Effector memory CD8-positive, alpha-beta T cell (primary cell): ENCODE data around the gene EIF4G3.
A peak's percentile ranks its signal among the peaks of the same experiment; 100 is the strongest.
"Not testable (repeated sequence)": the region's sequence is repeated elsewhere in the genome, so short reads cannot be mapped to it uniquely, and the experiment has no call there.

ENCODE experiments used
- ATAC-seq: fragments of 150-1000 bp; cut with Tn5 transposase; replicated peaks from 2 replicates; pipeline ENCODE4 v1.10.0; 2021; ENCODE audit warnings: mild to moderate bottlenecking, moderate library complexity
- DNase-seq, 3 experiments: peaks; one replicate each; pipeline ENCODE4 v3.0.0; 2021
- H3K27ac Mint-ChIP-seq, 2 donors: one replicate each; pipeline ENCODE4 v1.8.0; 2022; ENCODE audit warnings: mild to moderate bottlenecking in 2 of 2, mixed read lengths in 2 of 2, moderate library complexity in 2 of 2
- H3K27me3 Mint-ChIP-seq, 2 donors: one replicate each; pipeline ENCODE4 v1.8.0; 2022; ENCODE audit warnings: mixed read lengths in 2 of 2
- H3K36me3 Mint-ChIP-seq: one replicate; pipeline ENCODE4 v1.8.0; 2022; ENCODE audit warnings: mild to moderate bottlenecking, moderate library complexity, mixed read lengths; ENCODE audit not compliant: insufficient read depth
- H3K4me1 Mint-ChIP-seq, 2 donors: one replicate each; pipeline ENCODE4 v1.8.0; 2022; ENCODE audit warnings: low read depth in 2 of 2, mixed read lengths in 2 of 2
- H3K4me3 Mint-ChIP-seq, 2 donors: one replicate each; pipeline ENCODE4 v1.8.0; 2022; ENCODE audit warnings: mild to moderate bottlenecking in 2 of 2, mixed read lengths in 2 of 2, moderate library complexity in 2 of 2
- H3K9me3 Mint-ChIP-seq, 2 donors: one replicate each; pipeline ENCODE4 v1.8.0; 2022; ENCODE audit warnings: mixed read lengths in 2 of 2

Gene EIF4G3

DNA sequence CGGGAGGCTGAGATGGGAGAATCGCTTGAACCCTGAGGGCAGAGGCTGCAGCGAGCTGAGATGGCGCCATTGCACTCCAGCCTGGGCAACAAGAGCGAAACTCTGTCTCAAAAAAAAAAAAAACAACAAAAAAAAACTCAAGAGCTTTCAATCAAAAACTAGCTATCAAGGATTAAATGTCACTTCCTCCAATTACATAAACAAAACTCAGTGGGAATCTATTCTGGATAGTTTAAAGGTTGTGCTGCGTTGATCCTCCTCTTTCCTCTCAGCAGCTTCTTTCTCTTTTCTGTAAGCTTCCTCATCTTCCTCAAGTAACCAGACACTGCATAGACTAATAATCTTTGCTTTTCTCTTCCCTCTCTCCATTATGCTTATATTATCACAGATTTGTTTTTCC lies 20.7 kb downstream of the EIF4G3 start:
- H3K4me3 Mint-ChIP-seq: no peak overlapping the region
- no peaks in the 10 kb centered on the region for H3K9me3 Mint-ChIP-seq
- no peak for ATAC-seq
- H3K27me3 Mint-ChIP-seq: no peaks in the 10 kb centered on the region
- peaks cover 15 to 34% of the 10 kb centered on the region in 2 donors for H3K4me1 Mint-ChIP-seq
- DNase-seq: no peak
- H3K27ac Mint-ChIP-seq: peak overlapping the region in 1 of 2 donors; percentile 69
- peaks cover 23% of the 10 kb centered on the region for H3K36me3 Mint-ChIP-seq

DNA sequence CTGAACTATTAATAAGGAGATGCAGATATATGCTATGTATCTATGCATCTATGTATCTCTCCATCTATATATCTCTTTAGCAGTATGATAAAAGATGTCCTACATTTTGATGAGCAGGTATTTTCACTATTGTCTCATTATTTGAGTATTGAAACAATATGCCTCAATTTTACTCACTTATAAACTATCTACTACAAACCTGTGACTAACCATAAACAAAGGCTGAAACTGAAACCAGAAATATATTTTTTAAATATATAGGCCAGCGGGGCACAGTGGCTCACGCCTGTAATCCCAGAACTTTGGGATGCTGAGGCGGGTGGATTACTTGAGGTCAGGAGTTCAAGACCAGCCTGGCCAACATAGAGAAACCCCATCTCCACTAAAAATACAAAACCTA lies 22.0 kb downstream of the EIF4G3 start:
- Mint-ChIP-seq H3K27ac (peak overlapping the region in 1 of 2 donors; percentile 42), H3K9me3 (no peaks in the 10 kb centered on the region), H3K4me1 (peaks cover 14 to 27% of the 10 kb centered on the region in 2 donors), H3K4me3 (no peak overlapping the region), H3K36me3 (peaks cover 27% of the 10 kb centered on the region), H3K27me3 (no peaks in the 10 kb centered on the region)
- DNase-seq (no peak), ATAC-seq (no peak)

DNA sequence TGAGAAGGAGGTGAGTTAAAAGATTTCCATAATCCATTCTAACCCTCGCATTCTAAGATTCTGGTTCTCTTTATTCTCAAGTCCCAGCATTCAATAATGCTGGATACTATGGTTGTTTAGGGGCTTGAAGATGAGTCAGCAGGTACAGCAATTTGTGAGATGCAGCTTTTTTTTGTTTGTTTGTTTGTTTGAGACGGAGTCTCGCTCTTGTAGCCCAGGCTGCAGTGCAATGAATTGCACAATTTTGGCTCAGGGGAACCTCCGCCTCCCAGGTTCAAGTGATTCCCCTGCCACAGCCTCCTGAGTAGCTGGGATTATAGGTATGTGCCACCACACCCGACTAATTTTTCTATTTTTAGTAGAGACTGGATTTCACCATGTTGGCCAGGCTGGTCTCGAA lies 23.3 kb downstream of the EIF4G3 start:
- DNase-seq (no peak), ATAC-seq (no peak)
- peaks cover 27% of the 10 kb centered on the region for H3K36me3 Mint-ChIP-seq

DNA sequence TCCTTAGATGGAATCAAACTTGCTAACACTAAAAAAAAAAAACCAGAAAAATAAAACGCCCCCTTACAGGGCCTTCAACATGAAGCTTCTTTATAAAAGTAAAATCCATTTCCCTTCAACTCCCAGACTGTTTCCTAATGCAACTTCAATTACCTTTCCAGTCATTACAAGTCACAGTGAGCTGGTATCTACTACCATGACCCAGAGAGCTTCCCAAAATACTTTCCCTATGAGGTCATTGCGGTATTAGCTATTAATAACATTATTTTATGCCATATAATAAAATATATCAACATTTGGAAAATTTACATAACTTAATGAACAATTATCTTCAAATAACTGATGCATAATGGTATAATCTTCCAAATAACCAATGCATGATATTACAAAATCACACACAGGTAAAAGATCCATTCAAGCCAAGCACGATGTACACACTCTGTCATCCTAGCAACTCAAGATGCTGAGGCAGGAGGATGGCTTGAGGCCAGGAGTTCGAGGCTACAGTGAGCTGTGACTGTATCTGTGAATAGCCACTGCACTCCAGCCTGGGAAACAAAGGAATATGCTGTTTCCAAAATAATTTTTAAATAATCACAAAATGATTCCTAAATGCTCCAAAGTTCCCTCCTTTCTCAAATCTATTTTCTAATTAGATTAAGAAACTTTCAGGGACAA lies 24.1 kb downstream of the EIF4G3 start:
- Mint-ChIP-seq H3K4me3 (no peak overlapping the region), H3K27me3 (no peaks in the 10 kb centered on the region), H3K36me3 (peaks cover 31% of the 10 kb centered on the region), H3K27ac (peak overlapping the region in 1 of 2 donors; percentile 42), H3K4me1 (peaks cover 11 to 18% of the 10 kb centered on the region in 2 donors), H3K9me3 (no peaks in the 10 kb centered on the region)
- ATAC-seq (no peak), DNase-seq (no peak)

More for the DNA sequence above, 23.3 kb downstream of the EIF4G3 start:
- H3K27me3 Mint-ChIP-seq: no peaks in the 10 kb centered on the region
- peaks cover 13 to 25% of the 10 kb centered on the region in 2 donors for H3K4me1 Mint-ChIP-seq
- H3K4me3 Mint-ChIP-seq: no peak overlapping the region
- H3K9me3 Mint-ChIP-seq: no peaks in the 10 kb centered on the region
- peak overlapping the region in 1 of 2 donors; percentile 42 for H3K27ac Mint-ChIP-seq

DNA sequence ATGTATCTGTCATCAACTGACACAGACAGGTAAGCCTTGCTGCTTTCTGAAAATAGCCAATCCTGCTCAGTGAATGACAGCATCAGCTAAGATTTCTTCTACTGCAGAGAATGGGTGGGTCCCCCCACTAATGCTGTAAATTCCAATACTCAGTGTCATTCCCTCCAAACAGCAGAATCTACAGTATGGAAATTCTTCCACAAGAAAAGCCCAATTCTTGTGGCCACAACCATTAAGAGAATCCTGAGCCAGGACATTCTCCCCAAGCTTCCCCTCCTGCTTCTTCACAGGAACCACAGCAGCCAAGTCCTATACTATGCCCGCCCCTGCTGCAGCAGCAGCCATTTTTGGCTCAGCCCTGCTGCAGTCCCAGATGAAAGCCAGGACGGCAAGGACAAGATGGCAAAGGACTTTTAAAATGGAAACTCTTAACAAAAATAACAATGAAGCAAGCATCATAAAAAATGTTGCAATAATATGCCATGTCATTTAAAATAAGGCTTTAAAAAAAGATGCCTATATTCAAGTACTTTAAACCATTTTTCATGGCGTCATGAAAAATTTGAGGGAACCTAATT lies 26.8 kb downstream of the EIF4G3 start:
- Mint-ChIP-seq H3K27me3 (no peaks in the 10 kb centered on the region), H3K27ac (peak overlapping the region in 1 of 2 donors; percentile 62), H3K36me3 (peaks cover 22% of the 10 kb centered on the region), H3K4me3 (no peak overlapping the region), H3K9me3 (no peaks in the 10 kb centered on the region), H3K4me1 (peaks cover 3 to 5% of the 10 kb centered on the region in 2 donors)
- no peak for DNase-seq
- no peak for ATAC-seq

DNA sequence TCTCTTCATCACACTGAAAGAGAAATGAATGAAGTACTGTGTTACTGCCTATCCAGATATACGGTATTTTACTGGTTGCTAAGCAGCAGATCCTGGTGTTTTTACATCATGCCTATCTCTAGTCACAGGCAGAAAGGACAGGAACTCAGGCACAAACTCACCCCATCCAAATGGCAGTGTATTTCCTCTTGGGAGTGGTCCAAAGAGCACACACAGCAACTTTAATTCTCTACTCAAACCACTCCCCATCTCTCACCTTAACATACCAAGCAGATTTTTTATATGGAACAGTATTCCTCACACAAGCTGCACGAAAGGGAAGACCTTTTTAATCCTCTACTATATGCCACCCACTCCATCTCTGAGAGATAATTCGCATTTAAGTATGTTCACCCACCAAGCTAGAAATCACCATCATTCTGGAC lies 27.3 kb downstream of the EIF4G3 start:
- DNase-seq (no peak), ATAC-seq (no peak)
- Mint-ChIP-seq H3K4me3 (no peak overlapping the region), H3K36me3 (peaks cover 21% of the 10 kb centered on the region), H3K9me3 (no peaks in the 10 kb centered on the region), H3K27ac (peak overlapping the region in 1 of 2 donors; percentile 62), H3K27me3 (no peaks in the 10 kb centered on the region), H3K4me1 (peaks cover 3 to 5% of the 10 kb centered on the region in 2 donors)

DNA sequence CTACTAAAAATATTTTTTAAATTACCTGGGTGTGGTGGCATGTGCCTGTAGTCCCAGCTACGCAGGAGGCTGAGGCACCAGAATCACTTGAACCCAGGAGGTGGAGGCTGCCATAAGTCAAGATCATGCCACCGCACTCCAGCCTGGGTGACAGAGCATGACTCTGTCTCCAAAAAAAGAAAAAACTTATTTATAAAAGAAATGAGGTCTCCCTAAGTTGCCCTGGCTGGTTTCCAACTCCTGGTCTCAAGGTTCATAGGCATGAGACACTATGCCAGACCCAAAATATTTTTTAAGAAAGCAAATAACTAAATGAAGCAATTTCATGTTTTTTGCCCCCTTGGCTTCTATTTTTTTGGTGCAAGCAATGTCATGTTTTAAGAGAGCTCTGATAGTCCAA lies 32.9 kb downstream of the EIF4G3 start:
- no peaks in the 10 kb centered on the region for H3K9me3 Mint-ChIP-seq
- H3K4me1 Mint-ChIP-seq: no peaks in the 10 kb centered on the region
- no peak overlapping the region for H3K27ac Mint-ChIP-seq
- no peak overlapping the region for H3K4me3 Mint-ChIP-seq
- peaks cover 15% of the 10 kb centered on the region for H3K36me3 Mint-ChIP-seq
- DNase-seq (no peak), ATAC-seq (no peak)
- H3K27me3 Mint-ChIP-seq: no peaks in the 10 kb centered on the region

DNA sequence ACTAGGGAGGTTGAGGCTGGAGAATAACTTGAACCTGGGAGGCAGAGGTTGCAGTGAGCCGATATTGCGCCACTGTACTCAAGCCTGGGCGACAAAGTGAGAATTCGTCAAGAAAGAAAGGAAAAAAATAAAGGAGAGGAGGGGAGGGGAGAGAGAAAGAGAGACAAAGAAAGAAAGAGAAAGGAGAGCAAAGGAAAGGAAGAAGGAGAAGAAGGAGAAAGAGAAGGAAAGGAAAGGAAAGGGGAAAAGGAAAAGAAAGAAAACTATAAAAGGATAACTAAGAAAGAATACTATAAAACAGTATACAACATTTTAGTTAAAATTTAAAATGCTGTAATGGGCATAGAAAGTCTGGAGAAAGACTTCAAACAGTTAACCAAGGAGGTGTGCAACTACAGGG lies 33.6 kb downstream of the EIF4G3 start:
- H3K9me3 Mint-ChIP-seq: no peaks in the 10 kb centered on the region
- DNase-seq (no peak), ATAC-seq (no peak)
- H3K4me3 Mint-ChIP-seq: no peak overlapping the region
- H3K27me3 Mint-ChIP-seq: no peaks in the 10 kb centered on the region
- H3K27ac Mint-ChIP-seq: no peak overlapping the region
- H3K36me3 Mint-ChIP-seq: peaks cover 10% of the 10 kb centered on the region
- peaks cover 0 to 3% of the 10 kb centered on the region in 2 donors for H3K4me1 Mint-ChIP-seq

DNA sequence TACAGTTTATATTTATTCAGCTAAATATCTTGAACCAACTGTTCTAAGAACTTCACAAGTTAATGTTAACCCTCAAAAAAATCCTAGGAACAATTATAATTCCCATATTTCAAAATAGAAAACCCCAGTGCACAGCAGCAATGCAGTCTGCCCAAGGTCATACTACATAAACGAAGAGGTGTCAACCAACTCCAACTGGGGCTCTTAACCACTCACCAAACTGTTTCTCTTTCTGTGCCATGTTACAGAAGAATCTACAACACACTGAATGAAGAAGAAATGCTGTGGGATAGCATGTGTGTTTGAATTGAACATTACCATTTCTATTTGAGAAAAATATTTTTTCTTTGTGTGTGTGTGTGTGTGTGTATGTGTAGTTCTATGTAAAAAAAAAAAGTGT lies 35.7 kb downstream of the EIF4G3 start:
- no peaks in the 10 kb centered on the region for H3K27me3 Mint-ChIP-seq
- no peak for ATAC-seq
- no peaks in the 10 kb centered on the region for H3K9me3 Mint-ChIP-seq

DNA sequence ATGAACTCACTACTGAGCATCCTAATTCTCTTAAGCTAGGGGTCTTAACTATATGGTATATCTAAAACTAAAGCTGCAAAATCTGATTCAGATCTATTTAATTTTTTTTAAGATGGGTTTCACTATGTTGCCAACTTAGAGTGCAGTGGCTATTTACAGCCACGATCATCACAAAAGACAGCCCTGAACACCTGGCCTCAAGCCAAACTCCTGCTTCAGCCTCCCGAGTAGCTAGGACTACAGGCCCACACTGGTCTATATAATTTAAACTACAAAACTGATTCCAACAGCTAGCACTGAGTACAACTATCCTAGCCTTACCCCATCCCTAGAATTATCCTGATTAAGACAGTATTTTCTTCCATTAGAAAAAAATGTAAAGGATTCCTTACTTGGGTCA lies 37.1 kb downstream of the EIF4G3 start:
- peaks cover 0 to 7% of the 10 kb centered on the region in 2 donors for H3K4me1 Mint-ChIP-seq
- no peak overlapping the region for H3K27ac Mint-ChIP-seq
- DNase-seq: no peak
- H3K9me3 Mint-ChIP-seq: no peaks in the 10 kb centered on the region
- H3K36me3 Mint-ChIP-seq: peaks cover 19% of the 10 kb centered on the region
- no peaks in the 10 kb centered on the region for H3K27me3 Mint-ChIP-seq
- H3K4me3 Mint-ChIP-seq: no peak overlapping the region
- ATAC-seq: no peak

More for the DNA sequence above, 35.7 kb downstream of the EIF4G3 start:
- H3K4me1 Mint-ChIP-seq: peaks cover 0 to 7% of the 10 kb centered on the region in 2 donors
- no peak overlapping the region for H3K4me3 Mint-ChIP-seq
- no peak for DNase-seq
- H3K27ac Mint-ChIP-seq: no peak overlapping the region
- H3K36me3 Mint-ChIP-seq: peaks cover 15% of the 10 kb centered on the region

DNA sequence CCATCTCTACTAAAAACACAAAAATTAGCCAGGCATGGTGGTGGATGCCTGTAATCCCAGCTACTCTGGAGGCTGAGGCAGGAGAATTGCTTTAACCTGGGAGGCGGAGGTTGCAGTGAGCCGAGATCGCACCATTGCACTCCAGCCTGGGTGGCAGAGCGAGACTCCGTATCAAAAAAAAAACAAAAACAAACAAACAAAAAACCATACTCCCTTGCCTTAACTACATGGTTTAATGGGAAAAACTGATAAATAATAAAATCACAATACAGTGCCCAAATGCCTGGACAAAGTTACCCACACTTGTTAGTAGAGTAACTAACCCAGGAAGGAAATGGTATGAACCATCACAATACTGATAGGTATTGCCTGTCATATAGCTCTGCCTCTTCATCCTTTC lies 40.4 kb downstream of the EIF4G3 start:
- peaks cover 0 to 12% of the 10 kb centered on the region in 2 donors for H3K4me1 Mint-ChIP-seq
- not testable (repeated sequence) for H3K9me3 Mint-ChIP-seq, H3K4me3 Mint-ChIP-seq, H3K27me3 Mint-ChIP-seq, DNase-seq, ATAC-seq, H3K27ac Mint-ChIP-seq
- peaks cover 16% of the 10 kb centered on the region for H3K36me3 Mint-ChIP-seq

DNA sequence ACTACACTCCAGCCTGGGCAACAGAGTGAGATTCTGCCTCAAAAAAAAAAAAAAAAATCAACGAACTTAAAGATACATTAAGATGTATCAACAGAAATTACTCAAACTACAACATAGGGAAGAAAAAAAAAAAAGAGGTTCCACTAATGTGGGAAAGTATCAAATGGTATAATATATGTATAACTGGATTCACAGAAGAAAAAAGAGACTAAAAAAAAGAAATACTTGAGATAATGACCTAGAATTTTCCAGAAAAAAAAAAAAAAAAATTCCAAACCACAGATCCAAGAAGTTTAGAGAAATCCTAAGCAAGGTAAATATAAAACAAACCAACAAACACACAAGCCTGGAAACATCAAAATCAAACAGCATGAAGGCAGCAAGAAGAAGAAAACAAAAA lies 45.5 kb downstream of the EIF4G3 start:
- Mint-ChIP-seq H3K27me3 (no peaks in the 10 kb centered on the region), H3K4me3 (no peak overlapping the region), H3K36me3 (peaks cover 30% of the 10 kb centered on the region), H3K9me3 (no peaks in the 10 kb centered on the region), H3K27ac (no peak overlapping the region), H3K4me1 (peaks cover 0 to 5% of the 10 kb centered on the region in 2 donors)
- no peak for ATAC-seq
- DNase-seq: no peak

DNA sequence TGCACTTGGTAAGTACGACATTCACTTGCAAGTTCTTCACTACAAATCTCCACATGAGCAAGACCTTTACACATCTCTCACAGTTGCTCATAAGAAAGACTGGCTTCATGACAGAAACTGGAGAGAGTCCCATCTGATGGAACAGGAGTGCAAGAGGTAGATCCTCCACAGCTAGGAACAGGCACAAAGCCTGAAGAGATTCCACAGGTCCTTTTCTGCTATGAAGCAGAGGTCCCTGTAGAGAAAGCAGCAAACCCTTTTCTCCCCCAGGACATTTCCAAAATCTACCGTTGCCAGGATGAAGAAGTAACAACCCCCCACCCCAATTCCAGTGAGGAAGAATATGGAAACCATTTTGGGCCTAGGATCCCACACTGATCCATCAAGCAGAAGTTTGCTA lies 47.3 kb downstream of the EIF4G3 start:
- Mint-ChIP-seq H3K4me1 (peaks cover 0 to 5% of the 10 kb centered on the region in 2 donors), H3K27ac (no peak overlapping the region), H3K4me3 (no peak overlapping the region), H3K36me3 (peaks cover 23% of the 10 kb centered on the region), H3K27me3 (no peaks in the 10 kb centered on the region), H3K9me3 (no peaks in the 10 kb centered on the region)
- DNase-seq (no peak), ATAC-seq (no peak)

DNA sequence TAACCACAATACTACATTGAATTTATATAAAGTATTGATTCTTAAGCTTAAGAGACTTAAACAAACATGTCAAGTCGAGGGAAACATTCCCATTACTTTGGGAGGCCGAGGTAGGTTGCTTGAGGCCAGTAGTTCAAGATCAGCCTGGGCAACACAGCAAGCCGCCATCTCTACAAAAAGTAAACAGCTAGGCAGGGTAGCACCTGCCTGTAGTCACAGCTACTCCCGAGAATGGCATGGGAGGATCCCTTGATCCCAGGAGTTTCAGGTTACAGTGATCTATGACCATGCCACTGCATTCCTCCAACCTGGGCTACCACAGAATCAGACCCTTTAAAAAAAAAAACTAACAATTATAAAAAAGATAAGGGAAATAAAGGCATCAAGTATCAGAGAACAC lies 50.4 kb downstream of the EIF4G3 start:
- H3K27ac Mint-ChIP-seq: no peak overlapping the region
- ATAC-seq: no peak
- H3K27me3 Mint-ChIP-seq: no peaks in the 10 kb centered on the region
- H3K4me1 Mint-ChIP-seq: no peaks in the 10 kb centered on the region
- no peak overlapping the region for H3K4me3 Mint-ChIP-seq
- peaks cover 25% of the 10 kb centered on the region for H3K36me3 Mint-ChIP-seq
- no peaks in the 10 kb centered on the region for H3K9me3 Mint-ChIP-seq
- no peak for DNase-seq
